CD8-positive, alpha-beta memory T cell (primary cell): ENCODE results near the gene UBXN11. TPM values are rescaled to one million over a fixed set of nuclear protein-coding genes. Genes with fewer than 3 reads are reported as not detected.

Experiments used
- CTCF ChIA-PET: fragments of 350-600 bp; sonication (Branson Sonifier 250); formaldehyde crosslinking; loops from one replicate; lab custom pipeline; 2021; ENCODE audit warnings: antibody characterized with exemption; lab: Charles Lee
- POLR2A ChIA-PET: fragments of 350-600 bp; sonication (Branson Sonifier 250); formaldehyde crosslinking; loops from one replicate; lab custom pipeline; 2021; ENCODE audit warnings: antibody characterized with exemption; lab: Charles Lee
- DNase-seq, 5 donors: peaks; one replicate each; pipeline versions ENCODE4 v3.0.0 to v3.0.0-alpha.2; 2020 to 2022; ENCODE audit warnings: mixed read lengths in 1 of 5
- H3K27ac ChIP-seq: one replicate; pipeline ENCODE4 v1.7.0; 2013; ENCODE audit warnings: low read depth, mild to moderate bottlenecking, low read length, moderate library complexity
- H3K27me3 ChIP-seq: 2 replicates; pipeline ENCODE4 v1.7.0; 2013; ENCODE audit warnings: low read length, mild to moderate bottlenecking; ENCODE audit not compliant: insufficient read depth, poor library complexity, severe bottlenecking
- H3K36me3 ChIP-seq: 2 replicates; pipeline ENCODE4 v1.7.0; 2013; ENCODE audit warnings: mild to moderate bottlenecking, low read length, moderate library complexity; ENCODE audit not compliant: insufficient read depth
- H3K4me1 ChIP-seq: 2 replicates; pipeline ENCODE4 v1.7.0; 2013; ENCODE audit warnings: mild to moderate bottlenecking, low read length, moderate library complexity; ENCODE audit not compliant: insufficient read depth
- H3K4me3 ChIP-seq: 2 replicates; pipeline ENCODE4 v1.7.0; 2013; ENCODE audit warnings: mild to moderate bottlenecking, low read length
- H3K9me3 ChIP-seq: 2 replicates; pipeline ENCODE4 v1.7.0; 2013; ENCODE audit warnings: mild to moderate bottlenecking, low read length
- H3K27ac Mint-ChIP-seq, 8 donors: one replicate each; pipeline ENCODE4 v1.8.0; 2020 to 2021; ENCODE audit warnings: mixed read lengths in 8 of 8, mild to moderate bottlenecking in 6 of 8, inconsistent platforms in 3 of 8, moderate library complexity in 3 of 8
- H3K27me3 Mint-ChIP-seq, 2 donors: one replicate each; pipeline ENCODE4 v1.8.0; 2020 to 2021; ENCODE audit warnings: mixed read lengths in 2 of 2, mild to moderate bottlenecking in 1 of 2, moderate library complexity in 1 of 2
- H3K36me3 Mint-ChIP-seq, 3 donors: one replicate each; pipeline ENCODE4 v1.8.0; 2020 to 2021; ENCODE audit warnings: mixed read lengths in 3 of 3, inconsistent platforms in 1 of 3, mild to moderate bottlenecking in 1 of 3
- H3K4me1 Mint-ChIP-seq, 3 donors: one replicate each; pipeline ENCODE4 v1.8.0; 2020 to 2021; ENCODE audit warnings: mixed read lengths in 3 of 3, inconsistent platforms in 1 of 3, mild to moderate bottlenecking in 1 of 3
- H3K4me3 Mint-ChIP-seq, 7 donors: one replicate each; pipeline ENCODE4 v1.8.0; 2020 to 2021; ENCODE audit warnings: mixed read lengths in 7 of 7, mild to moderate bottlenecking in 6 of 7, moderate library complexity in 4 of 7, inconsistent platforms in 2 of 7
- H3K9me3 Mint-ChIP-seq, 5 donors: one replicate each; pipeline ENCODE4 v1.8.0; 2020 to 2022; ENCODE audit warnings: mixed read lengths in 5 of 5, mild to moderate bottlenecking in 3 of 5, moderate library complexity in 2 of 5, inconsistent platforms in 1 of 5
- polyA plus RNA-seq: library from polyadenylated mRNA; unstranded; fragments of 300-500 nt; fragmentation: Illumina TruSeq; gene quantifications from one replicate; pipeline ENCODE4 v1.2.3, GENCODE V29; 2021
- total RNA-seq, 2 experiments: library from RNA; stranded (reverse); gene quantifications; one replicate each; pipeline ENCODE4 v1.2.3, GENCODE V29; 2021

Gene UBXN11
- total and polyA plus RNA-seq, 3 experiments from 2014 or later: 14.3 to 35.8 (median 35.2) TPM

DNA sequence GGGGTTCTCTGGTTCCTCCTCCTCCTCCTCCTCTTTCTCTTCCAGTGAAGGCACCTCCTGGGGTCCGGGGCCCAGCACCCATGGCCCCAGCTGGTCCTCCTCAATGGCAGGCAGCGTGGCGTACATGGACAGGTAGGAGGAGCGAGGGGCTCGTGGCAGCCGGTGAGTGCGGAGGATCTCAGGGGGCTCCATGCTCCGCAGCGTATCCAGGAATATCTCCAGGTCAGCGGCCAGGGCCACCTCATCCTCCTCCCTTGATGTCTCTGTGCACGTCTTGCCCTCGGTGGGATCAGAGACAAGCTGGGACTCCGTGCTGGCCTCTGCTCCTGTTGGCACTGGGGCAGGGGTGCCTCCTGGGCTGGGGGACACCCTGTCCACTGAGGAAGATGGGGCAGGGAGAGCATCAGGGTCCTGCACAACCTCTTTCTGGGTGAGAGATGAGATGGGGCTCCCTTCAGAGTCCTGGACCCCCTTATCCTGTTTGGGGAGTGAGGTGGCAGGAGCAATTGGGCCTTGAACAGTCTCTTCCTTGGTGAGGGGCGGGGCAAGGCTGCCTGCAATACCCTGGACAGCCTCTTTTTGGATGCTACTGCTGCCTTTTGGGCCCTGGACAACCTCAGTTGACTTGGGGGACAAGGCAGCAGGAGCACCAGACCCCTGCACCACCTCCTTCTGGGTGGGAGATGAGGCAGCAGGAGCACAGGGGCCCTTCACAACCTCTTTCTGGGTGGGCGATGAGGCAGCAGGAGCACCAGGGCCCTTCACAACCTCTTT, 37.9 kb upstream of the UBXN11 start:
- no peak overlapping the region for H3K27ac ChIP-seq
- Mint-ChIP-seq H3K4me3 (no peak overlapping the region), H3K27ac (no peak overlapping the region), H3K36me3 (no peaks in the 10 kb centered on the region), H3K27me3 (no peaks in the 10 kb centered on the region), H3K9me3 (no peaks in the 10 kb centered on the region), H3K4me1 (no peaks in the 10 kb centered on the region)
- H3K4me1 ChIP-seq: no peaks in the 10 kb centered on the region
- no peaks in the 10 kb centered on the region for H3K9me3 ChIP-seq
- POLR2A ChIA-PET: no interaction called here
- CTCF ChIA-PET: interaction anchor here (1.2 to 1.3 kb wide), 2 partner anchors 69 to 73 kb away, joined by 4 to 6 read pairs; no protein-coding TSS in a partner anchor
- no peak overlapping the region for H3K4me3 ChIP-seq
- no peaks in the 10 kb centered on the region for H3K27me3 ChIP-seq
- DNase-seq: no peak
- no peaks in the 10 kb centered on the region for H3K36me3 ChIP-seq

DNA sequence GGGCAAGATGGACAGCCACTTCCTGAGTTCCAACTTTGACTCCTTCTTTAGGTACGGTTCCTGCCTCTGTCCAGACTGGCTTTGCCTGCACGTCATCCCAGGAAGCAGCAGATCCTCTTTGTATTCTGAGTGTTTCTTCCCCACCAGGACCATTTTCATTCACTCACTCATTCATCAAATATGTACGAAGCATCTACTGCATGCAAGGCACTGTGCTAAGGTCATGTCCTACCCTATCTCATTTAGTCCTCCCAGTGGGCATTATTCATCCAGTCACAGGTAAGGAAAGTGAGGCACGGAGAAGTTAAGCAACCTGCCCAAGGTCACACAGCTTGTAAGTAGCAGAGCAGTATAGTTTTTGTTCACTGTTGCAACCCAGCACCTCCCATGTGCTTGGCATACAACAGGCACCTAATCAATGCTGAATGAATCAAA, 33.6 kb upstream of the UBXN11 start:
- peak overlapping the region in 1 of 8 donors; percentile 58 for H3K27ac Mint-ChIP-seq
- H3K27me3 Mint-ChIP-seq: no peaks in the 10 kb centered on the region
- H3K36me3 Mint-ChIP-seq: no peaks in the 10 kb centered on the region
- Histone ChIP-seq H3K9me3 (no peaks in the 10 kb centered on the region), H3K4me3 (no peak overlapping the region), H3K27me3 (no peaks in the 10 kb centered on the region), H3K27ac (no peak overlapping the region), H3K4me1 (peaks cover 6% of the 10 kb centered on the region), H3K36me3 (no peaks in the 10 kb centered on the region)
- peaks cover 8 to 22% (median 15%) of the 10 kb centered on the region in 3 donors for H3K4me1 Mint-ChIP-seq
- H3K4me3 Mint-ChIP-seq: peak overlapping the region in 1 of 7 donors; percentile 11
- no peaks in the 10 kb centered on the region for H3K9me3 Mint-ChIP-seq
- no peak for DNase-seq
- POLR2A ChIA-PET: no interaction called here
- CTCF ChIA-PET: interaction anchor here (1.0 to 1.2 kb wide), 2 partner anchors 55 to 76 kb away, joined by 3 read pairs; no protein-coding TSS in a partner anchor

DNA sequence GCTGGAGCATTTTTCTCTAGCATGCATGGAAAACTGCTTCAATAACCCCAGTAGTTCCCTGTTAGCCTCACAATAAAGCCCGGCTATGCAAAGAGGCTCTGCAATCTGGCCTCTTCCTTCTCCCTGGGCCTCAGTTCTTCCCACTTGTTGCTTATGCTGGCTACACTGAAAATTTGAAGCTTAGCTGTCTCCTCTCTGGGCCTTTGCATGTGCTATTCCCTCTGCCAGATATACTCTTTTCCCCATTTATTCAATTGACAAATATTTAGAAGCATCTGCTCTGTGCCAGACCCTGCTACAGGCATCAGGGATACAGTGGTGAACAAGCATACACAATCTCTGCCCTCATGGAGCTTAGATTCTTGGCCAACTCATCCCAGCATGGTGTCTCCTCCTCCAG, 32.2 kb upstream of the UBXN11 start:
- Histone ChIP-seq H3K27ac (no peak overlapping the region), H3K4me1 (peaks cover 6% of the 10 kb centered on the region), H3K4me3 (no peak overlapping the region), H3K36me3 (no peaks in the 10 kb centered on the region), H3K9me3 (no peaks in the 10 kb centered on the region), H3K27me3 (no peaks in the 10 kb centered on the region)
- Mint-ChIP-seq H3K9me3 (no peaks in the 10 kb centered on the region), H3K27ac (peak overlapping the region in 5 of 8 donors; percentile 2 to 61 (median 19)), H3K27me3 (no peaks in the 10 kb centered on the region), H3K4me1 (peaks cover 10 to 25% (median 15%) of the 10 kb centered on the region in 3 donors), H3K4me3 (peak overlapping the region in 2 of 7 donors; percentile 0 to 82), H3K36me3 (no peaks in the 10 kb centered on the region)
- POLR2A ChIA-PET: no interaction called here
- DNase-seq: no peak
- CTCF ChIA-PET: interaction anchor here (1.3 to 2.2 kb wide), 3 partner anchors 20 to 79 kb away, joined by 4 to 6 read pairs (median 4); no protein-coding TSS in a partner anchor

DNA sequence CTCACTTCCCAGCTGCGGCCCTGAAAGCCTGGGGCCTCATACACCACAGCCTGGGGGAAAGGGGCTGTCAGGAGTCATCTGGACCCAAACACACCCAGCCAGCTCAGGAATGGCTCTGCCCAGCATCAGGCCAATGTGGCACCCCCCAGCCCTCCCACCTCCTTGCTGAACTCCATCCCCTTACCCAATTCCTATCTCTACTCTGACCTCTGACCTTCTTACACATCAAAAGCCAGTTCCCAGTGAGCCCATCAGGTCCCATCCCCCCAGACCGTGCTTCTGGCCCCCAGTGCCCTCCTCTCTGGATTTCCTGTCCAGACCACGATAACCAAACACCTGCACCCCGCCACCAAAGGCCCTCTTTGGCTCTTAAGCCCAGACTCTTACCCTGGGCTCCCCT, 31.2 kb upstream of the UBXN11 start:
- no peaks in the 10 kb centered on the region for H3K36me3 Mint-ChIP-seq
- no peak for DNase-seq
- no peak overlapping the region for H3K27ac ChIP-seq
- peak overlapping the region in 3 of 8 donors; percentile 68 to 94 (median 92) for H3K27ac Mint-ChIP-seq
- peaks cover 0 to 1% (median 0%) of the 10 kb centered on the region in 5 donors for H3K9me3 Mint-ChIP-seq
- no peaks in the 10 kb centered on the region for H3K36me3 ChIP-seq
- H3K4me1 ChIP-seq: peaks cover 6% of the 10 kb centered on the region
- peaks cover 10 to 25% (median 15%) of the 10 kb centered on the region in 3 donors for H3K4me1 Mint-ChIP-seq
- peak overlapping the region in 6 of 7 donors; percentile 32 to 84 (median 58) for H3K4me3 Mint-ChIP-seq
- H3K27me3 ChIP-seq: no peaks in the 10 kb centered on the region
- no peaks in the 10 kb centered on the region for H3K9me3 ChIP-seq
- POLR2A ChIA-PET: no interaction called here
- CTCF ChIA-PET: interaction anchor here (1.0 to 2.2 kb wide), 6 partner anchors 20 to 103 kb away, joined by 3 to 6 read pairs (median 4); partner anchors contain the start of genes CD52, CEP85 and DHDDS
- no peaks in the 10 kb centered on the region for H3K27me3 Mint-ChIP-seq
- no peak overlapping the region for H3K4me3 ChIP-seq

DNA sequence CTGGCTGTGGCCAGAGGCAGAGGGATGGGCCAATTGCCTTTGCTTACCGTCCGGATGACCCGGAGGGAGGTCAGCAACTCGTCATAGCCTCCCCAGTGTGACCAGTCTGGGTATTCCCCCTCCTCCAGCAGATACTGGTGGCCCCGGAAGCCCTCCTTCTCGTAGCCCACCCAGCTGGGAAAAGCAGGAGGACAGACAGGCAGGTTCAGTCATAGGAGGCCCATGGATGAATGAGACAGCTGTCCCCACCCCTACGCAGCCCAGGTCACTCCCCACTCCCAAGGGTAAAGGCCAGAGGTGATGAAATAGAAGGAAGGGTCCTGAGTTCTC, 30.7 kb upstream of the UBXN11 start:
- Mint-ChIP-seq H3K9me3 (peaks cover 0 to 1% (median 0%) of the 10 kb centered on the region in 5 donors), H3K4me3 (peak overlapping the region in 6 of 7 donors; percentile 53 to 92 (median 78)), H3K36me3 (no peaks in the 10 kb centered on the region), H3K27me3 (no peaks in the 10 kb centered on the region), H3K27ac (peak overlapping the region in 1 of 8 donors; percentile 70), H3K4me1 (peaks cover 10 to 25% (median 15%) of the 10 kb centered on the region in 3 donors)
- H3K4me3 ChIP-seq: no peak overlapping the region
- H3K4me1 ChIP-seq: peaks cover 6% of the 10 kb centered on the region
- H3K36me3 ChIP-seq: no peaks in the 10 kb centered on the region
- H3K9me3 ChIP-seq: no peaks in the 10 kb centered on the region
- no peak for DNase-seq
- ChIA-PET CTCF (interaction anchor here (1.0 to 1.6 kb wide), 6 partner anchors 19 to 103 kb away, joined by 3 to 5 read pairs (median 4); partner anchors contain the start of genes CD52, CEP85 and DHDDS), POLR2A (interaction anchor here (0.6 to 0.9 kb wide), 2 partner anchors 9 to 10 kb away, joined by 4 to 5 read pairs; no protein-coding TSS in a partner anchor)
- H3K27ac ChIP-seq: peak overlapping the region; percentile 67
- H3K27me3 ChIP-seq: no peaks in the 10 kb centered on the region

DNA sequence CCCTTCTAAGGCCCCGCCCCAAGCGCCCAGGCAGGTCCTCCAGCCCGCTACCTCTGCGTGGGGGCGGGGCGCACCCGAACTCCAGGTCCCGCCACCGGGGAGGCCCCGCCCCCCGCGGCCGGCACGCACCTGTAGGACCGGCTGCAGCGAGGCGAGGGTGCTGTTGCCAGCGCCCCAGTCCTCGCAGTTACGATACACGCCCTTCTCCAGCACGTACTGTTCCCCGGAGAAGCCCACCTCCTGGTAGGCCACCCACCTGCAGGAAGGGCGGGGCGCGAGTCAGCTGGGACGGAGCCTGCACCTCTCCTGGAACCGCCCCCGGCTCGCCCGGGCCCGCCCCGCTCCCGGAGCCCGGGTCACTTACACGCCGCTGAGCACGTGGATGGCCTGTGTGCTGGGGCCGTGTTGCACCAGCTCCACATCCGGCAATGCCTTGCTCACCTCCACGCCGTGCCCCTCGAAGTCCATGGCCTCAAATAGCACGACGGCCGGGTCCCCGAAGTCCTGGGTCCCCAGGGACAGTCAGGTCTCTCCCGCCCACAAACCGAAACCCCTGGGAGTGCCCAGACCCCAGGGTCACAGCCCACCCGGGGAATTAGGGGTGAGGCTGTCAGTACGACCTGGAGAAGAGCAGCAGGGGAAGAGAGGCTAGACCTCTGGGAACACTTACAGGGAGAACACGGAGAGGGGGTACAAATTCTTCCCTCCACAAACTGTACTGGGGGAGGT, 30.2 kb upstream of the UBXN11 start:
- no peaks in the 10 kb centered on the region for H3K9me3 ChIP-seq
- CTCF ChIA-PET: interaction anchor here (1.0 to 1.6 kb wide), 5 partner anchors 19 to 102 kb away, joined by 3 to 5 read pairs (median 4); partner anchors contain the start of genes CD52, CEP85 and DHDDS
- peak overlapping the region; percentile 68 for H3K4me3 ChIP-seq
- Mint-ChIP-seq H3K4me1 (peaks cover 10 to 25% (median 15%) of the 10 kb centered on the region in 3 donors), H3K27ac (peak overlapping the region in 2 of 8 donors; percentile 58 to 70), H3K4me3 (peak overlapping the region; percentile 86 to 95 (median 90)), H3K27me3 (no peaks in the 10 kb centered on the region), H3K36me3 (no peaks in the 10 kb centered on the region), H3K9me3 (peaks cover 0 to 1% (median 0%) of the 10 kb centered on the region in 5 donors)
- no peaks in the 10 kb centered on the region for H3K36me3 ChIP-seq
- peaks cover 6% of the 10 kb centered on the region for H3K4me1 ChIP-seq
- DNase-seq: peak; percentile 75 to 89 (median 83)
- H3K27ac ChIP-seq: peak overlapping the region; percentile 67
- POLR2A ChIA-PET: interaction anchor here (0.6 to 0.9 kb wide), 2 partner anchors 9 to 10 kb away, joined by 4 to 5 read pairs; no protein-coding TSS in a partner anchor
- H3K27me3 ChIP-seq: no peaks in the 10 kb centered on the region

DNA sequence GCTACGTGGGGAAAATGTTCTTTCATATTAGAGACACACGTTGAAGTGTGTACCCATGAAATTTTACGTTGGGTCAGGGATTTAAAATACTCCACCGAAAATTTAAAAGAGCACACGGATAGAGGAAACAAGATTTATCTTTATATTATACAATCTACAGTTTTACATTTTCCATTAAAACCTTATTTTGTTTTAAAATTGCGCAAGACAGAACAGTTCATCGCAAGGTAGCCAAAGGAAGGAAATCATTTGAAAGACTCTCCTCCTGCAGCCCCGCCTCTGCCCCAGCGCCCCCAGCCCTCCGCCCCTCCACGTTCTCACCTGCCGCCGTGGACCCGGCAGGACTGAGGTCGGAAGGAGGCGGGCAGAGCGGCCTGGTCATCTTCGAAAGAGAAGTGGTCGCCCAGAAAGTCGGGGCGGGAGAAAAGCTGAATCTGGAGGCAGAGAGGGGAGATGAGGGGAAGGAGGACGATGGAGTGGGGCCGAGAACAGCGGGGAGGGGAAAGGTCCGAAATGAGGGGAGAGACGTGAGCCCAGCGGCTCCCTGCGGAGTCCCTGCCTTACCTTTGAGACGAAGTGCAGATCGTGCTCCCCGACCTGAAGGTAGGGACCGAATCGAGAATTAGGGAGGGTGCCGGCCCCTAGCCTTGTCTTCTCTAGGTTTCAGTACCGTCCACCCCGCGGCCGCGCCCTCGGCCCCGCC, 29.5 kb upstream of the UBXN11 start:
- Mint-ChIP-seq H3K27me3 (no peaks in the 10 kb centered on the region), H3K4me1 (peaks cover 10 to 25% (median 15%) of the 10 kb centered on the region in 3 donors), H3K36me3 (peaks cover 0 to 3% (median 0%) of the 10 kb centered on the region in 3 donors), H3K9me3 (peaks cover 0 to 1% (median 0%) of the 10 kb centered on the region in 5 donors), H3K27ac (peak overlapping the region in 7 of 8 donors; percentile 28 to 89 (median 70)), H3K4me3 (peak overlapping the region; percentile 86 to 95 (median 90))
- H3K9me3 ChIP-seq: no peaks in the 10 kb centered on the region
- H3K36me3 ChIP-seq: no peaks in the 10 kb centered on the region
- ChIA-PET POLR2A (interaction anchor here (0.9 kb wide), 1 partner anchor 11 kb away, joined by 5 read pairs; no protein-coding TSS in a partner anchor), CTCF (interaction anchor here (0.6 to 1.4 kb wide), 6 partner anchors 14 to 102 kb away, joined by 3 to 5 read pairs (median 3); partner anchors contain the start of gene CEP85)
- H3K27ac ChIP-seq: peak overlapping the region; percentile 12
- peaks cover 6% of the 10 kb centered on the region for H3K4me1 ChIP-seq
- peak in 1 of 5 donors; percentile 13 for DNase-seq
- H3K27me3 ChIP-seq: no peaks in the 10 kb centered on the region
- H3K4me3 ChIP-seq: peak overlapping the region; percentile 68
